ENCODE measurements around the gene IL13RA1. TPM values are rescaled to one million over a fixed set of nuclear protein-coding genes. Genes with fewer than 3 reads are reported as not detected.

Gene IL13RA1
- total RNA-seq, 1 experiment from 2014 or later = 14.4 TPM

GRCh38 chrX:118772051-118772450 lies 44.6 kb downstream of the IL13RA1 start:
- no peak for TF ChIP-seq CTCF (conservative IDR thresholded peaks at IDR 0.05)
- Mint-ChIP-seq H3K27ac (no peak overlapping the region), H3K27me3 (ENCODE audit: low read depth) (no peaks in the 10 kb centered on the region; the same call in 1 of the 2 replicates), H3K36me3 (ENCODE audit: insufficient read depth in 1 of 3, low read depth in 3 of 3) (peaks cover 0 to 13% (median 0%) of the 10 kb centered on the region in 3 experiments; a peak in 3 of 7 replicates), H3K4me1 (no peaks in the 10 kb centered on the region), H3K4me3 (no peak overlapping the region), H3K9me3 (peaks cover 10 to 68% of the 10 kb centered on the region in 2 experiments)
- no peak for DNase-seq
- Histone ChIP-seq H3K18ac (ENCODE audit: insufficient read length, low read depth, low read length) (no peak overlapping the region), H2BK12ac (ENCODE audit: insufficient read length, low read depth, low read length) (no peak overlapping the region), H3K27ac (ENCODE audit: insufficient read length, low read depth, low read length) (no peak overlapping the region), H2AFZ (ENCODE audit: low read length) (no peak overlapping the region), H2BK5ac (ENCODE audit: insufficient read length, low read length) (no peak overlapping the region), H2AK5ac (ENCODE audit: insufficient read length, low read length) (no peak overlapping the region), H4K5ac (ENCODE audit: insufficient read length, low read depth, low read length) (no peak overlapping the region), H3K23ac (ENCODE audit: insufficient read length, low read depth, low read length) (no peak overlapping the region), H3K23me2 (ENCODE audit: insufficient read length, low read depth, low read length, poor library complexity, severe bottlenecking) (no peaks in the 10 kb centered on the region), H2BK20ac (ENCODE audit: low read depth, low read length, poor library complexity, severe bottlenecking) (no peak overlapping the region), H3K14ac (ENCODE audit: insufficient read depth, low read length) (no peak overlapping the region), H2BK15ac (ENCODE audit: low read depth, low read length) (no peak overlapping the region), H3K4me2 (ENCODE audit: insufficient read depth, insufficient read length, low read length) (no peak overlapping the region), H3K9me3 (ENCODE audit: control insufficient read depth, low read depth, low read length) (peaks cover 44% of the 10 kb centered on the region), H3K4me1 (ENCODE audit: insufficient read depth, low read length) (no peaks in the 10 kb centered on the region), H3K27me3 (ENCODE audit: insufficient read depth, low read length) (no peaks in the 10 kb centered on the region), H4K8ac (replicated peaks; ENCODE audit: insufficient read length, low read depth, low read length) (no peak overlapping the region), H4K91ac (ENCODE audit: insufficient read length, low read depth, low read length) (no peak overlapping the region), H3T11ph (ENCODE audit: low read length) (no peak overlapping the region), H4K20me1 (ENCODE audit: control insufficient read depth, insufficient read depth, insufficient read length) (no peaks in the 10 kb centered on the region), H3K79me1 (ENCODE audit: insufficient read depth, low read depth, low read length, poor library complexity, severe bottlenecking) (no peaks in the 10 kb centered on the region), H3K79me2 (ENCODE audit: insufficient read depth, low read length) (no peaks in the 10 kb centered on the region), H3K4ac (ENCODE audit: low read depth, low read length) (no peak overlapping the region), H3K56ac (ENCODE audit: insufficient read length, low read depth, low read length) (no peak overlapping the region), H2BK120ac (ENCODE audit: low read depth, low read length, poor library complexity, severe bottlenecking) (no peak overlapping the region), H3K9ac (ENCODE audit: extremely low read depth, insufficient read length, low read length) (no peak overlapping the region)
- no CpG with 5 or more reads among the region's 4 CpGs for WGBS (ENCODE audit: extremely low coverage, insufficient read length, low lambda C conversion rate)

Measured in H9 (cell line).